ENCODE measurements around the gene PTPRT.
"Not testable (repeated sequence)": the region's sequence is repeated elsewhere in the genome, so short reads cannot be mapped to it uniquely, and the experiment has no call there.

PTPRT gene

DNA sequence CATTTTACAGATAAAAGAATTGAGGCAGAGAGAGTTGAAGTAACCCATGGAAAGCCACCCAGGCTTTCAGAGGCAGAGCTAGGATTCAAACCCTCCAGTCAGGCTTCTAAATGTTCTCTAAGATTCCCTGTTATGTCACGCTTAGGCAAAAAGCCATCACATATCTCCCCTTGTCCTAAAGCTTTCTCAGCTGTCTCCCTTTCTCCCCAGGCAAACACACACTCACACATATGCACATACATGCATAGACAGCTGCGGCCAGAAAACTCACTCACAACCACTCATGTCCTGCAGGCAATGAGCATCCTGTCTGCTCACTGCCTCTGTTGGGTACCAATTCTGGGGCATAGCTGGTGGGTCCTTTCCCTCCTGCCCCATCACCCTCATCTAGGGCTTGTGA lies 975.6 kb downstream of the PTPRT start:
- H3K9me3 ChIP-seq (ENCODE audit: control insufficient read depth in 1 of 2, low read length in 2 of 2): no peaks in the 10 kb centered on the region

DNA sequence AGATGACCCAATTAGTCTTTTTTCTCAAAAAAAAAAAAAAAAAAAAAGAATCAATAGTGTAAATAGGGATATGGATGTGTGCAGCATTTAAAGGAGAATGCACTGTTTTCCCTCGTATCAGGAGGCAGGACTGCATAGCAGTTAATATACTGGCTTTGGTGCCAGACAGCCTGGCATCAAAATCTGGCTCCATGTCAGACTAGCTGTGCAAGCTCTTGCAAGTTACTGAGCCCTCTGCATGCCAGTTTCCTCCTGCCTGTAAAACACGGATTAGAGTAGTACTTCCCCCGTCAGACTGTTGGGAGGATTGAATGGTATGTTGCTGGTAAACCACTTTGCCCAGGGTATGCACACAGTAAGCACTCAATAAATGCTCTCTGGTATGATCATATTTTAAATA lies 977.3 kb downstream of the PTPRT start:
- no peak overlapping the region for H3K27ac ChIP-seq (ENCODE audit: low read depth, low read length)
- H3K4me3 ChIP-seq (ENCODE audit: low read depth in 1 of 2, low read length in 2 of 2): no peak overlapping the region
- no peaks in the 10 kb centered on the region for H3K27me3 ChIP-seq (ENCODE audit: control insufficient read depth in 1 of 2, insufficient read depth in 2 of 2, low read length in 2 of 2)
- H3K4me1 ChIP-seq (ENCODE audit: control insufficient read depth in 1 of 2, insufficient read depth in 2 of 2, low read length in 2 of 2): no peaks in the 10 kb centered on the region
- no peaks in the 10 kb centered on the region for H3K9me3 ChIP-seq (ENCODE audit: control insufficient read depth in 1 of 2, low read length in 2 of 2)
- H3K9ac ChIP-seq (ENCODE audit: low read depth in 1 of 2, low read length in 2 of 2): no peak overlapping the region
- H3K36me3 ChIP-seq (ENCODE audit: control insufficient read depth in 1 of 2, insufficient read depth in 2 of 2, low read length in 2 of 2): no peaks in the 10 kb centered on the region

More for the DNA sequence above, 975.6 kb downstream of the PTPRT start:
- no peak overlapping the region for H3K9ac ChIP-seq (ENCODE audit: low read depth in 1 of 2, low read length in 2 of 2)
- no peak overlapping the region for H3K4me3 ChIP-seq (ENCODE audit: low read depth in 1 of 2, low read length in 2 of 2)
- no peak overlapping the region for H3K27ac ChIP-seq (ENCODE audit: low read depth, low read length)
- no peaks in the 10 kb centered on the region for H3K4me1 ChIP-seq (ENCODE audit: control insufficient read depth in 1 of 2, insufficient read depth in 2 of 2, low read length in 2 of 2)
- no peaks in the 10 kb centered on the region for H3K36me3 ChIP-seq (ENCODE audit: control insufficient read depth in 1 of 2, insufficient read depth in 2 of 2, low read length in 2 of 2)
- no peaks in the 10 kb centered on the region for H3K27me3 ChIP-seq (ENCODE audit: control insufficient read depth in 1 of 2, insufficient read depth in 2 of 2, low read length in 2 of 2)

DNA sequence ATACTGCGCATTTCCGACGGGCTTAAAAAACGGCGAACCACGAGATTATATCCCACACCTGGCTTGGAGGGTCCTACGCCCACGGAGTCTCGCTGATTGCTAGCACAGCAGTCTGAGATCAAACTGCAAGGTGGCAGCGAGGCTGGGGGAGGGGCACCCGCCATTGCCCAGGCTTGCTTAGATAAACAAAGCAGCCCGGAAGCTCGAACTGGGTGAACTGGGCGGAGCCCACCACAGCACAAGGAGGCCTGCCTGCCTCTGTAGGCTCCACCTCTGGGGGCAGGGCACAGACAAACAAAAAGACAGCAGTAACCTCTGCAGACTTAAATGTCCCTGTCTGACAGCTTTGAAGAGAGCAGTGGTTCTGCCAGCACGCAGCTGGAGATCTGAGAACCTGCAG lies 983.1 kb downstream of the PTPRT start:
- not testable (repeated sequence) for H3K36me3 ChIP-seq (ENCODE audit: control insufficient read depth in 1 of 2, insufficient read depth in 2 of 2, low read length in 2 of 2); H3K27ac ChIP-seq (ENCODE audit: low read depth, low read length); H3K4me3 ChIP-seq (ENCODE audit: low read depth in 1 of 2, low read length in 2 of 2); H3K9me3 ChIP-seq (ENCODE audit: control insufficient read depth in 1 of 2, low read length in 2 of 2); H3K4me1 ChIP-seq (ENCODE audit: control insufficient read depth in 1 of 2, insufficient read depth in 2 of 2, low read length in 2 of 2); H3K9ac ChIP-seq (ENCODE audit: low read depth in 1 of 2, low read length in 2 of 2); H3K27me3 ChIP-seq (ENCODE audit: control insufficient read depth in 1 of 2, insufficient read depth in 2 of 2, low read length in 2 of 2)

DNA sequence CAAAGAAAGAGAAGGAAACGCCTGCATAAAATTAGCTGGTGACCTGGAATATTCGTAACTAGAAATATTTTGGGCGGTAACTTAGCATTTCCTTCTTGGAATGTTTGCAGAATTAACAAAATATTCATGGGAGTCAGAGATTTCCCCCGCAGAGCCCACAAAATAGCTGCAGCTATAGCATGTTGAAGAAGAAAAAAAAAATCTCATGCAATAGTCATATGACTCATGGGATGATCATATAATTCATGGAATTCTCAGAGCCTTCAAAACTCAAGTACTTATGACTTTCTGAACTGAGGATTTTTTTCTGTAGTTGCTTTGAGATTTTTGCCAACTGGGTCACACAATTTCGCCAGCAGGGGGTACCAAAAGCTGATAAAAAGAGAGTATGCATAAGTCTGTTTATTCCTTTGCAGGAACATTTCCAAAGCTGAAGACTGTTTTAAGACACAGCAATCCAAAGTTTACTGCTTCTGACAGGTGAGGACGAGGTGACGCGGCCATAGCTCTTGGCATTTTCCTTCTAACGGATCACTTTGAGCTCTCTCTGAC lies 985.5 kb downstream of the PTPRT start:
- Histone ChIP-seq H3K9me3 (ENCODE audit: control insufficient read depth in 1 of 2, low read length in 2 of 2) (no peaks in the 10 kb centered on the region), H3K36me3 (ENCODE audit: control insufficient read depth in 1 of 2, insufficient read depth in 2 of 2, low read length in 2 of 2) (no peaks in the 10 kb centered on the region)

DNA sequence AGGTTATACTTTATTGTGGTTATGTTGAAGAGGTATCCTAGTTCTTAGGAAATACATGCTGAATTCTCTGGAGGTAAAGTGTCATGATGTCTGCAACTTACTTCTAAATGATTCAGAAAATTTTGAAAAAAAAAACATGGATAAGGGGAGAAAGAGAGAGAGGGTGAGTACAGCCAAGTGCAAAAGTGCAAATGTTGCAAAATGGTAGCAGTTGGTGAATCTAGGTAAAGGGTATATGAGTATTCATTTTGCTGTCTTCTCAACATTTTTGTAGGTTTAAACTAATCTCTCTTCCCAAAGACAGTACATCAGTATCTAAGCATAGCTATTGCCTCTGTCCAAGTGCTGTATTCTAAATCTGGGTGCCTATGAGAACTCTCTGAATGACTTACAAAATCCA lies 992.1 kb downstream of the PTPRT start:
- Histone ChIP-seq H3K9me3 (ENCODE audit: control insufficient read depth in 1 of 2, low read length in 2 of 2) (no peaks in the 10 kb centered on the region), H3K4me1 (ENCODE audit: control insufficient read depth in 1 of 2, insufficient read depth in 2 of 2, low read length in 2 of 2) (no peaks in the 10 kb centered on the region), H3K9ac (ENCODE audit: low read depth in 1 of 2, low read length in 2 of 2) (no peak overlapping the region), H3K4me3 (ENCODE audit: low read depth in 1 of 2, low read length in 2 of 2) (no peak overlapping the region), H3K27ac (ENCODE audit: low read depth, low read length) (no peak overlapping the region), H3K27me3 (ENCODE audit: control insufficient read depth in 1 of 2, insufficient read depth in 2 of 2, low read length in 2 of 2) (no peaks in the 10 kb centered on the region), H3K36me3 (ENCODE audit: control insufficient read depth in 1 of 2, insufficient read depth in 2 of 2, low read length in 2 of 2) (no peaks in the 10 kb centered on the region)

More for the DNA sequence above, 985.5 kb downstream of the PTPRT start:
- H3K4me1 ChIP-seq (ENCODE audit: control insufficient read depth in 1 of 2, insufficient read depth in 2 of 2, low read length in 2 of 2): no peaks in the 10 kb centered on the region
- H3K9ac ChIP-seq (ENCODE audit: low read depth in 1 of 2, low read length in 2 of 2): no peak overlapping the region
- H3K27me3 ChIP-seq (ENCODE audit: control insufficient read depth in 1 of 2, insufficient read depth in 2 of 2, low read length in 2 of 2): no peaks in the 10 kb centered on the region
- H3K4me3 ChIP-seq (ENCODE audit: low read depth in 1 of 2, low read length in 2 of 2): no peak overlapping the region
- no peak overlapping the region for H3K27ac ChIP-seq (ENCODE audit: low read depth, low read length)

DNA sequence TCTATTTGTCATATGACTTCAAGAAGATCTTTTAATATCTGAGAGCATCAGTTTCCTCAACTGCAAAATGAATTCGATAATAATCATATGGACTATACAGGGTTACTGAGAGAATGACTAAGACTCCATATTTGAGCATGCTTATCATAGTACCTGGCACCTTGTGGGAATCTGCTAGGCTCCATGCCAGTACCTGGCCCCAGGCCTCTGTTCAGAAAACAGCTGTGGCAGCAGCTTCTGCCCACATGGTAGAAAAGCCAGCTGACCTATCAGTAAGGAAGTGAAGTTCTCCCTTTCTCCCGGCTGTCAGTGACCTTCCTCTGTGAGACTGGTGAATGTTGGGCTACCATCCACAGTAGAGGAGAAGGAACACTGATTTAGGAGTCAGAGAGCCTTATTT lies 996.6 kb downstream of the PTPRT start:
- no peaks in the 10 kb centered on the region for H3K9me3 ChIP-seq (ENCODE audit: control insufficient read depth in 1 of 2, low read length in 2 of 2)
- no peaks in the 10 kb centered on the region for H3K27me3 ChIP-seq (ENCODE audit: control insufficient read depth in 1 of 2, insufficient read depth in 2 of 2, low read length in 2 of 2)
- no peak overlapping the region for H3K27ac ChIP-seq (ENCODE audit: low read depth, low read length)
- no peaks in the 10 kb centered on the region for H3K36me3 ChIP-seq (ENCODE audit: control insufficient read depth in 1 of 2, insufficient read depth in 2 of 2, low read length in 2 of 2)
- no peak overlapping the region for H3K9ac ChIP-seq (ENCODE audit: low read depth in 1 of 2, low read length in 2 of 2)
- H3K4me1 ChIP-seq (ENCODE audit: control insufficient read depth in 1 of 2, insufficient read depth in 2 of 2, low read length in 2 of 2): no peaks in the 10 kb centered on the region
- no peak overlapping the region for H3K4me3 ChIP-seq (ENCODE audit: low read depth in 1 of 2, low read length in 2 of 2)

DNA sequence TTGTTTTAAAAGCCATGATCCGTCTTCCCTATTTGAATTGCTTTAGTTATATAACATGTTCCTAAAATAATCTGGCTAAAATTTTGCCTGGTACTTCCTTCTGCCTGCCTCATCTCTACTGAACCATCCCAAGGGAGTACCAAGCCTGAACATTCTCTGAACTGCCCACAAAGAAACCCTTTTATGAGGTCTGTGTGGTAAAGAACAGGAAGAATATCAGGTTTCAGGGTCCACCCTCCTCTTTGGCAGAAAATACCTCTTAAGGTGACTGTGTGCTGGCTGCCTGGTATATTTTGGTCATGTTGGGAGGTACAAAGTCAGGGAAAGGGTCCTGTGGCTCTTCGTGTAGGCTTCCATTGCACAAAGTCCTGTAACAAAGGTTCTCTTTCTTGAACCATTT lies 997.4 kb downstream of the PTPRT start:
- Histone ChIP-seq H3K4me3 (ENCODE audit: low read depth in 1 of 2, low read length in 2 of 2) (no peak overlapping the region), H3K4me1 (ENCODE audit: control insufficient read depth in 1 of 2, insufficient read depth in 2 of 2, low read length in 2 of 2) (no peaks in the 10 kb centered on the region)

DNA sequence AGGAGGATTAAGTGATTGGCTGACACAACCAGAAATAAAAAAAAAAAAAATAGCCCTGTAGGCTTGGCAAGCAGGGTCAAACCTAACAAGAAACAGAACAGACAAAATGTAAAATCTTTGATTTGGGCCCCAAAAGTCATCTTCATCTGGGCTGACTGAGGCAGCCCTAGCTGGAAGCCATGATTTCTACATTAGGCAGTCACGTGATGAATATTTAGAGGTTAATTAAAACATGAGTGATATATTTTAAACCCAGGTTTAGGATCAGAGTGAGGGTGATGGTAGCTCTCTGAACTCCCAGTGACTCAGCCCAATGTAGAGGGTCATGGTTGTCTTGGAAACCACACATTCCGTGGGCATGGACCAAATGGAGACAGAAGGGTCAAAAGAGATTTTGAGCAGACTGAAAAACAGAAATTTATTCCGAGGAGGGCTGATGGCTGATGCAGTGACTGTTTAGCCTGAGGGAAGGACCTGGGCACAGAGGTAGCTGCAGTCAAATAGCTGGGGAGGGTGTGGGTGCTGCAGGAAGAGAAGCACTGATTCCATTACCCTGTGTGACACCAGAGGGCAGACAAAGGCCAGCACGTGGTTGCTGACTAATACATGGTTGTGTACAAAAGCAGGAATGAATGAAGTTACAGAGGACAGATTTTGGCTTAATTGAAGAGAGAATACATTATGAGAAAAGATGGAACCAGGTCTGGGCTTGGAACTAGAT lies 998.4 kb downstream of the PTPRT start:
- Histone ChIP-seq H3K9me3 (ENCODE audit: control insufficient read depth in 1 of 2, low read length in 2 of 2) (no peaks in the 10 kb centered on the region), H3K4me1 (ENCODE audit: control insufficient read depth in 1 of 2, insufficient read depth in 2 of 2, low read length in 2 of 2) (no peaks in the 10 kb centered on the region), H3K36me3 (ENCODE audit: control insufficient read depth in 1 of 2, insufficient read depth in 2 of 2, low read length in 2 of 2) (no peaks in the 10 kb centered on the region), H3K9ac (ENCODE audit: low read depth in 1 of 2, low read length in 2 of 2) (no peak overlapping the region), H3K4me3 (ENCODE audit: low read depth in 1 of 2, low read length in 2 of 2) (no peak overlapping the region), H3K27me3 (ENCODE audit: control insufficient read depth in 1 of 2, insufficient read depth in 2 of 2, low read length in 2 of 2) (no peaks in the 10 kb centered on the region), H3K27ac (ENCODE audit: low read depth, low read length) (no peak overlapping the region)

More for the DNA sequence above, 997.4 kb downstream of the PTPRT start:
- H3K9me3 ChIP-seq (ENCODE audit: control insufficient read depth in 1 of 2, low read length in 2 of 2): no peaks in the 10 kb centered on the region
- H3K36me3 ChIP-seq (ENCODE audit: control insufficient read depth in 1 of 2, insufficient read depth in 2 of 2, low read length in 2 of 2): no peaks in the 10 kb centered on the region
- H3K27me3 ChIP-seq (ENCODE audit: control insufficient read depth in 1 of 2, insufficient read depth in 2 of 2, low read length in 2 of 2): no peaks in the 10 kb centered on the region
- H3K27ac ChIP-seq (ENCODE audit: low read depth, low read length): no peak overlapping the region
- H3K9ac ChIP-seq (ENCODE audit: low read depth in 1 of 2, low read length in 2 of 2): no peak overlapping the region

DNA sequence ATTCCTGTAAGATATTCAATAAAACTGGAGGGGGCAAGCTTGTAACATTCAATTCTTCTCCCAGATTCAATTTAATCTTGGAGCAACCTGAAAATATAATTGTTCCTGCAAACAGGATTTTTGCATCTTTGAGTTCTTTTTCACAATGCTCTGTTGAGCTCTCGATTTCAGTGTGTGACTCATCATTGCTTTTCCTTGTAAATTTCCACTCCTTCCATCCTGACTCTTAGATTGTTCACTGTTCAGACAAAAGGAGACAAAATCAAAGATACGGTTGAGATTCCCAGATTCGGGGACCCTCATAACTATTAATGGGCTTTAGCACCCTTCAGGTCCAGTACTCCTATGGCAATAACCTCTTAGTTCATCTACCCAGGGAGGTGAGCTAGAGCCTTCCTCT lies 999.6 kb downstream of the PTPRT start:
- H3K9me3 ChIP-seq (ENCODE audit: control insufficient read depth in 1 of 2, low read length in 2 of 2): no peaks in the 10 kb centered on the region
- H3K27me3 ChIP-seq (ENCODE audit: control insufficient read depth in 1 of 2, insufficient read depth in 2 of 2, low read length in 2 of 2): no peaks in the 10 kb centered on the region
- H3K4me1 ChIP-seq (ENCODE audit: control insufficient read depth in 1 of 2, insufficient read depth in 2 of 2, low read length in 2 of 2): no peaks in the 10 kb centered on the region
- no peak overlapping the region for H3K27ac ChIP-seq (ENCODE audit: low read depth, low read length)
- no peak overlapping the region for H3K9ac ChIP-seq (ENCODE audit: low read depth in 1 of 2, low read length in 2 of 2)
- no peak overlapping the region for H3K4me3 ChIP-seq (ENCODE audit: low read depth in 1 of 2, low read length in 2 of 2)
- no peaks in the 10 kb centered on the region for H3K36me3 ChIP-seq (ENCODE audit: control insufficient read depth in 1 of 2, insufficient read depth in 2 of 2, low read length in 2 of 2)

DNA sequence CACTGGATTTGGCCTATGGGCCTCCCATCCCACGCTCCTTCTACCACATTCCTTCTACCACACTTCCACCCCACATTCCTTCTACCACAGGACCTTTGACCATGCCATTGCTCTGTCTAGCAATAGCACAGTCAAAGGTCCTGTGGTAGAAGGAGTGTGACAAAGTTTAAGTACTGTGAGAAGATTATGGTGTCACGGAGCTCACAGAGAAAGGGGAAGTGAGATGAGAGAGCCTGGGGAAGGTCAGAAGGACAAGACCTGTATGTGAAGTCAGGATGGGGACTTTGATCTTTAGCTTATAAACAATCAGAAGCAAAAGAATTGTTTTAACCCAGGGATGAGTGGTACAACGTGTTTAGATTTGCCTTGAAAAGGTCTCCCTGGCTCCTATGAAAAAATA lies 1003.4 kb downstream of the PTPRT start:
- no peak overlapping the region for H3K9ac ChIP-seq (ENCODE audit: low read depth in 1 of 2, low read length in 2 of 2)

More for the DNA sequence above, 1003.4 kb downstream of the PTPRT start:
- no peaks in the 10 kb centered on the region for H3K9me3 ChIP-seq (ENCODE audit: control insufficient read depth in 1 of 2, low read length in 2 of 2)
- H3K27me3 ChIP-seq (ENCODE audit: control insufficient read depth in 1 of 2, insufficient read depth in 2 of 2, low read length in 2 of 2): no peaks in the 10 kb centered on the region
- H3K36me3 ChIP-seq (ENCODE audit: control insufficient read depth in 1 of 2, insufficient read depth in 2 of 2, low read length in 2 of 2): no peaks in the 10 kb centered on the region
- H3K27ac ChIP-seq (ENCODE audit: low read depth, low read length): no peak overlapping the region
- H3K4me3 ChIP-seq (ENCODE audit: low read depth in 1 of 2, low read length in 2 of 2): no peak overlapping the region
- no peaks in the 10 kb centered on the region for H3K4me1 ChIP-seq (ENCODE audit: control insufficient read depth in 1 of 2, insufficient read depth in 2 of 2, low read length in 2 of 2)

Measured in duodenal mucosa (tissue), 2 donors.